GM12878 (cell line): ENCODE data around the gene OGFOD3. TPM values are rescaled to one million over a fixed set of nuclear protein-coding genes. Genes with fewer than 3 reads are reported as not detected.

ENCODE experiments used
- ATAC-seq: fragments of 200-7000 bp; cut with Tn5 transposase; 3 replicates; pipeline ENCODE4 v1.9.1; 2020; ENCODE audit warnings: mild to moderate bottlenecking, moderate library complexity
- BruUV-seq: library from RNA; stranded (reverse); fragments of 400-500 nt; replicated peaks from 2 replicates; lab custom pipeline; 2021; lab: Mats Ljungman, UMichigan
- CTCF ChIA-PET: fragments of 300-600 bp; sonication (Branson Sonifier 250); formaldehyde crosslinking; extraction: SDS; loops from one replicate; lab custom pipeline; 2021; ENCODE audit warnings: inconsistent platforms; lab: Yijun Ruan, JAX
- POLR2A ChIA-PET: fragments of 350-600 bp; formaldehyde crosslinking; extraction: SDS; loops from one replicate; lab custom pipeline; 2021; ENCODE audit warnings: inconsistent platforms; lab: Charles Lee
- RAD21 ChIA-PET: fragments of 300-600 bp; sonication (Branson Sonifier 250); formaldehyde crosslinking; loops from one replicate; lab custom pipeline; 2023; ENCODE audit warnings: antibody characterized with exemption; ENCODE audit not compliant: unreplicated experiment; lab: Charles Lee
- SMC1A ChIA-PET: fragments of 300-600 bp; sonication (Branson Sonifier 250); formaldehyde crosslinking; loops from one replicate; lab custom pipeline; 2023; ENCODE audit not compliant: unreplicated experiment, uncharacterized antibody; lab: Charles Lee
- DNase-seq: peaks from one replicate; pipeline ENCODE4 v3.0.0-alpha.2; 2011; ENCODE audit warnings: low read depth, low spot score
- FAIRE-seq: peaks from 3 replicates; lab custom pipeline; 2011; peaks lifted over from hg19 to GRCh38; lab: Jason Lieb, UNC
- H2AFZ ChIP-seq: 2 replicates; pipeline ENCODE4 v1.6.0; 2011; ENCODE audit warnings: low read depth, low read length, control low read depth; ENCODE audit not compliant: control insufficient read depth
- H3K27ac ChIP-seq: 2 replicates; pipeline ENCODE4 v1.5.1; 2011; ENCODE audit warnings: control low read depth; ENCODE audit not compliant: control insufficient read depth, insufficient read depth
- H3K27me3 ChIP-seq, 2 experiments: replicated peaks in 1 of 2; 2 replicates each; pipeline versions ENCODE4 v1.6.0 to v1.6.1; 2011; ENCODE audit warnings: low read length in 1 of 2; ENCODE audit not compliant: control insufficient read depth in 2 of 2, insufficient read depth in 2 of 2
- H3K36me3 ChIP-seq, 2 experiments: 2 replicates each; pipeline ENCODE4 v1.5.1; 2011; ENCODE audit warnings: low read length in 1 of 2; ENCODE audit not compliant: control insufficient read depth in 2 of 2, insufficient read depth in 2 of 2
- H3K4me1 ChIP-seq: 2 replicates; pipeline ENCODE4 v1.6.1; 2011; ENCODE audit warnings: mild to moderate bottlenecking, low read length, moderate library complexity, mixed read lengths; ENCODE audit not compliant: control insufficient read depth, insufficient read depth
- H3K4me2 ChIP-seq: 2 replicates; pipeline ENCODE4 v1.6.0; 2011; ENCODE audit warnings: control low read depth; ENCODE audit not compliant: control insufficient read depth, insufficient read depth
- H3K4me3 ChIP-seq: fragments of 200-600 bp; sonication (generic); 2 replicates; pipeline ENCODE4 v1.5.1; 2016
- H3K79me2 ChIP-seq: 2 replicates; pipeline ENCODE4 v1.6.0; 2011; ENCODE audit warnings: low read length; ENCODE audit not compliant: control insufficient read depth, insufficient read depth
- H3K9ac ChIP-seq: 2 replicates; pipeline ENCODE4 v1.8.0; 2011; ENCODE audit warnings: low read length, control low read depth, mixed read lengths; ENCODE audit not compliant: control insufficient read depth, insufficient read depth
- H3K9me3 ChIP-seq: replicated peaks from 3 replicates; pipeline ENCODE4 v1.5.1; 2011; ENCODE audit warnings: mild to moderate bottlenecking, low read length; ENCODE audit not compliant: control insufficient read depth, insufficient read depth
- H4K20me1 ChIP-seq: 2 replicates; pipeline ENCODE4 v1.6.0; 2011; ENCODE audit not compliant: control insufficient read depth, insufficient read depth
- BACH1 ChIP-seq: fragments of 450-650 bp; IDR thresholded peaks from 2 replicates; pipeline ENCODE4 v1.6.1; 2017; ENCODE audit warnings: mild to moderate bottlenecking, borderline replicate concordance
- CHD1 ChIP-seq: IDR thresholded peaks from 2 replicates; pipeline ENCODE4 v1.6.1; 2012; ENCODE audit warnings: low read depth, low read length, improper control_type of control experiment
- CREB1 ChIP-seq: IDR thresholded peaks from 2 replicates; pipeline ENCODE4 v1.6.1; 2012; ENCODE audit warnings: low read depth, mild to moderate bottlenecking, inconsistent platforms
- HCFC1 ChIP-seq: fragments of 150-350 bp; IDR thresholded peaks from 2 replicates; pipeline ENCODE4 v1.6.1; 2014; ENCODE audit warnings: low read length
- IKZF1 ChIP-seq: fragments of 450-650 bp; conservative IDR thresholded peaks from 2 replicates; pipeline ENCODE4 v1.6.1; 2017; ENCODE audit warnings: antibody characterized with exemption, mild to moderate bottlenecking
- IKZF2 ChIP-seq, 2 experiments: fragments of 450-650 bp; IDR thresholded peaks; 2 replicates each; pipeline ENCODE4 v1.6.1; 2017; ENCODE audit warnings: mild to moderate bottlenecking in 2 of 2, moderate library complexity in 2 of 2
- JUND ChIP-seq: IDR thresholded peaks from 2 replicates; pipeline ENCODE4 v1.6.1; 2012; ENCODE audit warnings: low read depth, mild to moderate bottlenecking, low read length, improper control_type of control experiment, moderate library complexity
- MEF2B ChIP-seq: fragments of 450-650 bp; IDR thresholded peaks from 2 replicates; pipeline ENCODE4 v1.6.1; 2018; ENCODE audit warnings: mild to moderate bottlenecking, moderate library complexity; ENCODE audit not compliant: partially characterized antibody, poor library complexity, severe bottlenecking
- NFYB ChIP-seq: IDR thresholded peaks from 2 replicates; pipeline ENCODE4 v1.6.1; 2011; ENCODE audit warnings: low read depth, mild to moderate bottlenecking, low read length, improper control_type of control experiment, moderate library complexity; ENCODE audit not compliant: insufficient read depth
- PAX8 ChIP-seq: fragments of 450-650 bp; IDR thresholded peaks from 2 replicates; pipeline ENCODE4 v1.6.1; 2017; ENCODE audit warnings: mild to moderate bottlenecking, moderate library complexity
- RAD21 ChIP-seq: IDR thresholded peaks from 2 replicates; pipeline ENCODE4 v1.6.1; 2011; ENCODE audit warnings: mild to moderate bottlenecking, low read depth, low read length, moderate library complexity; ENCODE audit not compliant: insufficient read depth
- RAD51 ChIP-seq: fragments of 450-650 bp; IDR thresholded peaks from 2 replicates; pipeline ENCODE4 v1.6.1; 2016; ENCODE audit warnings: moderate library complexity, mild to moderate bottlenecking, inconsistent platforms
- RBBP5 ChIP-seq: fragments of 200-600 bp; sonication (generic); conservative IDR thresholded peaks from 2 replicates; pipeline ENCODE4 v1.6.1; 2016
- SIN3A ChIP-seq: IDR thresholded peaks from 2 replicates; pipeline ENCODE4 v1.6.1; 2012; ENCODE audit warnings: low read depth, low read length, improper control_type of control experiment
- SMAD1 ChIP-seq: fragments of 450-650 bp; IDR thresholded peaks from 2 replicates; pipeline ENCODE4 v1.6.1; 2018; ENCODE audit warnings: mild to moderate bottlenecking, low read depth; ENCODE audit not compliant: partially characterized antibody
- SMAD5 ChIP-seq: IDR thresholded peaks from 2 replicates; pipeline ENCODE4 v1.6.1; 2016; ENCODE audit warnings: antibody characterized with exemption, low read depth
- SPI1 ChIP-seq: IDR thresholded peaks from 2 replicates; pipeline ENCODE4 v1.6.1; 2011; ENCODE audit warnings: low read depth, mild to moderate bottlenecking, low read length, moderate library complexity, borderline replicate concordance; ENCODE audit not compliant: insufficient read depth
- TAF1 ChIP-seq: IDR thresholded peaks from 2 replicates; pipeline ENCODE4 v1.6.1; 2011; ENCODE audit warnings: mild to moderate bottlenecking, low read depth, low read length, borderline replicate concordance
- ZNF274 ChIP-seq: IDR thresholded peaks from one replicate; pipeline ENCODE4 v1.8.0; 2011; ENCODE audit not compliant: insufficient read length, insufficient read depth
- WGBS: methylation state at CpG from one replicate; pipeline ENCODE4 v1.1.6; 2016; ENCODE audit warnings: low lambda C conversion rate; ENCODE audit not compliant: insufficient replicate concordance, insufficient coverage; ENCODE audit errors: missing lambda C conversion rate; 5-methylcytosine and 5-hydroxymethylcytosine counted together
- in situ Hi-C: fragments of 300-500 bp; cut with MboI; formaldehyde crosslinking; loops from 9 replicates; pipeline ENCODE4 v1.14.3; 2018; ENCODE audit warnings: mixed read lengths
- intact Hi-C: fragments of 100-400 bp; cut with micrococcal nuclease; formaldehyde crosslinking; loops from one replicate; pipeline ENCODE4 v1.14.2; 2022; ENCODE audit not compliant: unreplicated experiment
- polyA plus RNA-seq, 11 experiments: library from polyadenylated mRNA; depleted of rRNA in 4 of 11; unstranded in 6 of 11; stranded (reverse) in 5 of 11; fragments of >200 nt; fragmentation: Nextera tagmentation in 4 of 11; fragmentation: Illumina TruSeq in 1 of 11; extraction: Ambion mirVana in 4 of 11; extraction: Trizol in 1 of 11; gene quantifications; 1 replicate in 1 of 11; 2 replicates in 10 of 11; pipeline versions ENCODE4 v1.2.1 to v1.2.3, GENCODE V29; 2011 to 2016; ENCODE audit warnings: inconsistent platforms in 2 of 11, missing spikeins in 2 of 11, low read depth in 1 of 11
- total RNA-seq, 4 experiments: library from RNA; depleted of rRNA in 3 of 4; stranded (reverse); fragments of >200 nt in 3 of 4; fragmentation: Illumina TruSeq in 1 of 4; extraction: Trizol in 1 of 4; gene quantifications; 2 replicates each; pipeline versions ENCODE4 v1.2.1 to v1.2.3, GENCODE V29; 2013 to 2021
- TF ChIP-seq, protein P1 (sequence below): fragments of 450-650 bp; IDR thresholded peaks from 2 replicates; pipeline ENCODE4 v1.6.1; 2017; ENCODE audit warnings: mild to moderate bottlenecking, low read depth, inconsistent platforms; ENCODE audit not compliant: poor library complexity, severe bottlenecking
- TF ChIP-seq, protein P2 (sequence below): fragments of 150-350 bp; IDR thresholded peaks from 2 replicates; pipeline ENCODE4 v1.6.1; 2016; ENCODE audit warnings: low read depth, low read length

OGFOD3 gene
- total and polyA plus RNA-seq, 10 of the 15 experiments (the other 5 are each of a cell fraction or from before 2014, with no cell fraction given) = 0.48 to 28.4 (median 18.3) TPM

DNA sequence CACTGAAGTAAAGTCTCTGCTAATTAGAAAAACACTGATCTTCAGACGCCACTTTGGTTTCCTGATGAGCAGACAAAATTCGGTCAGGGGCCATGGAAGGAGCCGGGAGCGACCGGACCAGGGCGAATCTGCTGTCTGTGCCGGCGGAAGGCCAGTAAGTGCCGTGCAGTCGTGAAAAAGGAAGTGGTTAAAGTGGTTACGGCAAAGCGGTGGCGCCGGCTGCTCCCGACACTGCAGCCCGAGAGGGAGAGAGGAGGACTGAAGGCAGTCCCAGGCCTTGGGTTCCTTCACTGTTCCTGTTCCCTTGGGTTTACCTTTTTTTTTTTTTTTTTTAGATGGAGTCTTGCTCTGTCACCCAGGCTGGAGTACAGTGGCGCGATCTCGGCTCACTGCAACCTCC is 17.6 kb downstream of the OGFOD3 start:
- 7% methylated on average over 17 of the region's 19 CpGs for WGBS
- no peak overlapping the region for H3K27ac ChIP-seq
- CTCF ChIA-PET = interaction anchor here (0.6 to 1.5 kb wide), 3 partner anchors 80 to 149 kb away, joined by 3 read pairs; no protein-coding TSS in a partner anchor
- TF ChIP-seq SIN3A (no peak), SMAD5 (no peak), IKZF2 (IDR thresholded peaks at IDR 0.05) (peak; percentile 80 to 81), NFYB (no peak), ZNF274 (no peak), PAX8 (no peak), CREB1 (no peak), TAF1 (no peak), SMAD1 (no peak), HCFC1 (no peak), MEF2B (peak; percentile 32), RBBP5 (no peak), CHD1 (no peak), BACH1 (no peak), RAD51 (no peak), JUND (no peak), SPI1 (peak; percentile 84), RAD21 (no peak), IKZF1 (peak; percentile 84)
- TF ChIP-seq, protein P1, sequence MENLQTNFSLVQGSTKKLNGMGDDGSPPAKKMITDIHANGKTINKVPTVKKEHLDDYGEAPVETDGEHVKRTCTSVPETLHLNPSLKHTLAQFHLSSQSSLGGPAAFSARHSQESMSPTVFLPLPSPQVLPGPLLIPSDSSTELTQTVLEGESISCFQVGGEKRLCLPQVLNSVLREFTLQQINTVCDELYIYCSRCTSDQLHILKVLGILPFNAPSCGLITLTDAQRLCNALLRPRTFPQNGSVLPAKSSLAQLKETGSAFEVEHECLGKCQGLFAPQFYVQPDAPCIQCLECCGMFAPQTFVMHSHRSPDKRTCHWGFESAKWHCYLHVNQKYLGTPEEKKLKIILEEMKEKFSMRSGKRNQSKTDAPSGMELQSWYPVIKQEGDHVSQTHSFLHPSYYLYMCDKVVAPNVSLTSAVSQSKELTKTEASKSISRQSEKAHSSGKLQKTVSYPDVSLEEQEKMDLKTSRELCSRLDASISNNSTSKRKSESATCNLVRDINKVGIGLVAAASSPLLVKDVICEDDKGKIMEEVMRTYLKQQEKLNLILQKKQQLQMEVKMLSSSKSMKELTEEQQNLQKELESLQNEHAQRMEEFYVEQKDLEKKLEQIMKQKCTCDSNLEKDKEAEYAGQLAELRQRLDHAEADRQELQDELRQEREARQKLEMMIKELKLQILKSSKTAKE = no peak
- TF ChIP-seq, protein P2, sequence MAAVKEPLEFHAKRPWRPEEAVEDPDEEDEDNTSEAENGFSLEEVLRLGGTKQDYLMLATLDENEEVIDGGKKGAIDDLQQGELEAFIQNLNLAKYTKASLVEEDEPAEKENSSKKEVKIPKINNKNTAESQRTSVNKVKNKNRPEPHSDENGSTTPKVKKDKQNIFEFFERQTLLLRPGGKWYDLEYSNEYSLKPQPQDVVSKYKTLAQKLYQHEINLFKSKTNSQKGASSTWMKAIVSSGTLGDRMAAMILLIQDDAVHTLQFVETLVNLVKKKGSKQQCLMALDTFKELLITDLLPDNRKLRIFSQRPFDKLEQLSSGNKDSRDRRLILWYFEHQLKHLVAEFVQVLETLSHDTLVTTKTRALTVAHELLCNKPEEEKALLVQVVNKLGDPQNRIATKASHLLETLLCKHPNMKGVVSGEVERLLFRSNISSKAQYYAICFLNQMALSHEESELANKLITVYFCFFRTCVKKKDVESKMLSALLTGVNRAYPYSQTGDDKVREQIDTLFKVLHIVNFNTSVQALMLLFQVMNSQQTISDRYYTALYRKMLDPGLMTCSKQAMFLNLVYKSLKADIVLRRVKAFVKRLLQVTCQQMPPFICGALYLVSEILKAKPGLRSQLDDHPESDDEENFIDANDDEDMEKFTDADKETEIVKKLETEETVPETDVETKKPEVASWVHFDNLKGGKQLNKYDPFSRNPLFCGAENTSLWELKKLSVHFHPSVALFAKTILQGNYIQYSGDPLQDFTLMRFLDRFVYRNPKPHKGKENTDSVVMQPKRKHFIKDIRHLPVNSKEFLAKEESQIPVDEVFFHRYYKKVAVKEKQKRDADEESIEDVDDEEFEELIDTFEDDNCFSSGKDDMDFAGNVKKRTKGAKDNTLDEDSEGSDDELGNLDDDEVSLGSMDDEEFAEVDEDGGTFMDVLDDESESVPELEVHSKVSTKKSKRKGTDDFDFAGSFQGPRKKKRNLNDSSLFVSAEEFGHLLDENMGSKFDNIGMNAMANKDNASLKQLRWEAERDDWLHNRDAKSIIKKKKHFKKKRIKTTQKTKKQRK = no peak

More for the DNA sequence above, 17.6 kb downstream of the OGFOD3 start:
- no peaks in the 10 kb centered on the region for H3K79me2 ChIP-seq
- peak overlapping the region; percentile 71; the same call in 1 of the 2 replicates for H3K4me2 ChIP-seq
- H3K4me1 ChIP-seq = peaks cover 6% of the 10 kb centered on the region; the same call in 1 of the 2 replicates
- in situ Hi-C loops (no loop called here), intact Hi-C loops (loop anchor here (5.0 kb wide), 1 partner anchor 34 kb away; no protein-coding TSS in a partner anchor)
- peak overlapping the region; percentile 19; the same call in 1 of the 2 replicates for H3K4me3 ChIP-seq
- POLR2A ChIA-PET = interaction anchor here (1.2 kb wide), 1 partner anchor 18 kb away, joined by 3 read pairs; no protein-coding TSS in a partner anchor
- SMC1A ChIA-PET = interaction anchor here (0.9 to 1.4 kb wide), 4 partner anchors 9 to 246 kb away, joined by 3 to 5 read pairs (median 4); no protein-coding TSS in a partner anchor
- FAIRE-seq (peak; percentile 31), ATAC-seq (peak; percentile 85), DNase-seq (no peak)
- RAD21 ChIA-PET = interaction anchor here (0.9 kb wide), 1 partner anchor 50 kb away, joined by 3 read pairs; no protein-coding TSS in a partner anchor
- H3K27me3 ChIP-seq = no peaks in the 10 kb centered on the region
- H4K20me1 ChIP-seq = no peaks in the 10 kb centered on the region
- no peak overlapping the region for H2AFZ ChIP-seq
- peaks cover 2 to 14% of the 10 kb centered on the region in 2 experiments; a peak in 3 of 4 replicates for H3K36me3 ChIP-seq
- H3K9me3 ChIP-seq = no peaks in the 10 kb centered on the region
- no TSS peak for BruUV-seq
- H3K9ac ChIP-seq = no peak overlapping the region
